ENCODE data around the gene GAS7. TPM values are rescaled to one million over a fixed set of nuclear protein-coding genes. Genes with fewer than 3 reads are reported as not detected.

The GAS7 gene
- polyA plus RNA-seq, 1 donor (not counting 4 experiments of a cell fraction or from before 2014, with no cell fraction given) = 0.10 TPM

GRCh38 chr17:10130263-10130662 is 68.1 kb downstream of the GAS7 start:
- H3K27me3 ChIP-seq (ENCODE audit: control insufficient read depth, extremely low read depth, insufficient read depth, low read length) = no peaks in the 10 kb centered on the region
- H3K27ac ChIP-seq (ENCODE audit: control insufficient read depth, insufficient read depth, low read length) = no peak overlapping the region
- no peaks in the 10 kb centered on the region for H3K36me3 ChIP-seq (ENCODE audit: control insufficient read depth in 2 of 2, extremely low read depth in 1 of 2, insufficient read depth in 2 of 2, low read length in 2 of 2)
- TF ChIP-seq EZH2 (IDR thresholded peaks at IDR 0.05; ENCODE audit: low read length) = no peak
- TF ChIP-seq CTCF (optimal IDR thresholded peaks at IDR 0.05 in 1 of 3, IDR thresholded peaks at IDR 0.05 in 1 of 3, conservative IDR thresholded peaks at IDR 0.05 in 1 of 3; ENCODE audit: extremely low read depth in 1 of 3, insufficient read depth in 2 of 3, low read length in 3 of 3) = no peak
- DNase-seq (ENCODE audit: low read depth, low spot score) (no peak), FAIRE-seq (no peak)
- dilution Hi-C loops (cut with MboI; ENCODE audit: extremely low pct_ligation_motif_present, low sequenced_read_pairs) = no loop called here
- no peaks in the 10 kb centered on the region for H3K4me1 ChIP-seq (ENCODE audit: control insufficient read depth, extremely low read depth, insufficient read depth, low read length)
- no peaks in the 10 kb centered on the region for H3K79me2 ChIP-seq (ENCODE audit: control insufficient read depth, insufficient read depth, low read length)
- H3K4me3 ChIP-seq (ENCODE audit: control insufficient read depth in 2 of 3, extremely low read depth in 1 of 3, insufficient read depth in 2 of 3, low read depth in 1 of 3, low read length in 3 of 3) = no peak overlapping the region
- no peak overlapping the region for H3K9ac ChIP-seq (ENCODE audit: control insufficient read depth, extremely low read depth, insufficient read depth, low read length)
- no peaks in the 10 kb centered on the region for H3K9me1 ChIP-seq (ENCODE audit: control insufficient read depth, extremely low read depth, insufficient read depth, low read length)
- H2AFZ ChIP-seq (ENCODE audit: control insufficient read depth, low read length) = no peak overlapping the region
- H3K9me3 ChIP-seq (ENCODE audit: control insufficient read depth, low read depth, low read length) = no peaks in the 10 kb centered on the region
- no peak overlapping the region for H3K4me2 ChIP-seq (ENCODE audit: control insufficient read depth, extremely low read depth, insufficient read depth, low read depth, low read length)
- H4K20me1 ChIP-seq (ENCODE audit: control insufficient read depth, extremely low read depth, insufficient read depth, low read length) = no peaks in the 10 kb centered on the region

GRCh38 chr17:10127819-10128425 is 70.5 kb downstream of the GAS7 start:
- Histone ChIP-seq H3K79me2 (ENCODE audit: control insufficient read depth, insufficient read depth, low read length) (no peaks in the 10 kb centered on the region), H3K9me3 (ENCODE audit: control insufficient read depth, low read depth, low read length) (no peaks in the 10 kb centered on the region), H3K27ac (ENCODE audit: control insufficient read depth, insufficient read depth, low read length) (no peak overlapping the region), H3K9ac (ENCODE audit: control insufficient read depth, extremely low read depth, insufficient read depth, low read length) (no peak overlapping the region), H2AFZ (ENCODE audit: control insufficient read depth, low read length) (no peak overlapping the region), H3K4me1 (ENCODE audit: control insufficient read depth, extremely low read depth, insufficient read depth, low read length) (no peaks in the 10 kb centered on the region), H4K20me1 (ENCODE audit: control insufficient read depth, extremely low read depth, insufficient read depth, low read length) (no peaks in the 10 kb centered on the region), H3K9me1 (ENCODE audit: control insufficient read depth, extremely low read depth, insufficient read depth, low read length) (no peaks in the 10 kb centered on the region), H3K4me3 (ENCODE audit: control insufficient read depth in 2 of 3, extremely low read depth in 1 of 3, insufficient read depth in 2 of 3, low read depth in 1 of 3, low read length in 3 of 3) (no peak overlapping the region), H3K36me3 (ENCODE audit: control insufficient read depth in 2 of 2, extremely low read depth in 1 of 2, insufficient read depth in 2 of 2, low read length in 2 of 2) (no peaks in the 10 kb centered on the region), H3K4me2 (ENCODE audit: control insufficient read depth, extremely low read depth, insufficient read depth, low read depth, low read length) (no peak overlapping the region), H3K27me3 (ENCODE audit: control insufficient read depth, extremely low read depth, insufficient read depth, low read length) (no peaks in the 10 kb centered on the region)
- TF ChIP-seq CTCF (optimal IDR thresholded peaks at IDR 0.05 in 1 of 3, IDR thresholded peaks at IDR 0.05 in 1 of 3, conservative IDR thresholded peaks at IDR 0.05 in 1 of 3; ENCODE audit: extremely low read depth in 1 of 3, insufficient read depth in 2 of 3, low read length in 3 of 3) (no peak), EZH2 (IDR thresholded peaks at IDR 0.05; ENCODE audit: low read length) (no peak)
- no peak for FAIRE-seq
- no peak for DNase-seq (ENCODE audit: low read depth, low spot score)
- dilution Hi-C loops (cut with MboI; ENCODE audit: extremely low pct_ligation_motif_present, low sequenced_read_pairs) = no loop called here

Measured in keratinocyte (primary cell).